Measurements from ENCODE around the gene XRN1. TPM values are rescaled to one million over a fixed set of nuclear protein-coding genes. Genes with fewer than 3 reads are reported as not detected.
"Not testable (repeated sequence)": the region's sequence is repeated elsewhere in the genome, so short reads cannot be mapped to it uniquely, and the experiment has no call there.

The XRN1 gene
- polyA plus RNA-seq, 1 donor (not counting 4 experiments of a cell fraction or from before 2014, with no cell fraction given) = 14.4 TPM

GRCh38 chr3:142310439-142310838, 137.4 kb downstream of the XRN1 start:
- no peak overlapping the region for H3K4me3 ChIP-seq (ENCODE audit: control insufficient read depth in 2 of 3, extremely low read depth in 1 of 3, insufficient read depth in 2 of 3, low read depth in 1 of 3, low read length in 3 of 3)
- no peak overlapping the region for H2AFZ ChIP-seq (ENCODE audit: control insufficient read depth, low read length)
- TF ChIP-seq EZH2 (IDR thresholded peaks at IDR 0.05; ENCODE audit: low read length) (no peak), CTCF (optimal IDR thresholded peaks at IDR 0.05 in 1 of 3, IDR thresholded peaks at IDR 0.05 in 1 of 3, conservative IDR thresholded peaks at IDR 0.05 in 1 of 3; ENCODE audit: extremely low read depth in 1 of 3, insufficient read depth in 2 of 3, low read length in 3 of 3) (no peak)
- H3K9me3 ChIP-seq (ENCODE audit: control insufficient read depth, low read depth, low read length) = no peaks in the 10 kb centered on the region
- no peak overlapping the region for H3K27ac ChIP-seq (ENCODE audit: control insufficient read depth, insufficient read depth, low read length)
- no peak overlapping the region for H3K9ac ChIP-seq (ENCODE audit: control insufficient read depth, extremely low read depth, insufficient read depth, low read length)
- DNase-seq (ENCODE audit: low read depth, low spot score) = no peak
- FAIRE-seq = no peak
- no peaks in the 10 kb centered on the region for H3K9me1 ChIP-seq (ENCODE audit: control insufficient read depth, extremely low read depth, insufficient read depth, low read length)
- H3K36me3 ChIP-seq (ENCODE audit: control insufficient read depth in 2 of 2, extremely low read depth in 1 of 2, insufficient read depth in 2 of 2, low read length in 2 of 2) = peaks cover 0 to 2% of the 10 kb centered on the region in 2 experiments
- H3K4me1 ChIP-seq (ENCODE audit: control insufficient read depth, extremely low read depth, insufficient read depth, low read length) = no peaks in the 10 kb centered on the region
- H3K79me2 ChIP-seq (ENCODE audit: control insufficient read depth, insufficient read depth, low read length) = no peaks in the 10 kb centered on the region
- H4K20me1 ChIP-seq (ENCODE audit: control insufficient read depth, extremely low read depth, insufficient read depth, low read length) = no peaks in the 10 kb centered on the region
- H3K27me3 ChIP-seq (ENCODE audit: control insufficient read depth, extremely low read depth, insufficient read depth, low read length) = no peaks in the 10 kb centered on the region
- H3K4me2 ChIP-seq (ENCODE audit: control insufficient read depth, extremely low read depth, insufficient read depth, low read depth, low read length) = no peak overlapping the region
- dilution Hi-C loops (cut with MboI; ENCODE audit: extremely low pct_ligation_motif_present, low sequenced_read_pairs) = no loop called here

DNA sequence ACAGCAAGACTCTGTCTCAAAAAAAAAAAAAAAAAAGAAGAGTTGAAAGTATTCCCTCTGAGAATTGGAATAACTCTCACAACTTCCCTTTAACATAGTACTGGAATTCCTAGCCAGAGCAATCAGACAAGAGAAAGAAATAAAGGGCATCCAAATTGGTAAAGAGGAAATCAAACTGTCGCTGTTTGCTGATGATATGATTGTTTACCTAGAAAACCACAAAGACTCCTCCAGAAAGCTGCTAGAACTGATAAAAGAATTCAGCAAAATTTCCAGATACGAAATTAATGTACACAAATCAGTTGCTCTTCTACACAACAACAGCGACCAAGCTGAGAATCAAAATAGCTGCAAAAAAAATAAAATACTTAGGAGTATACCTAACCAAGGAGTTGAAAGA, 145.0 kb downstream of the XRN1 start:
- FAIRE-seq; H3K4me2 ChIP-seq (ENCODE audit: control insufficient read depth, extremely low read depth, insufficient read depth, low read depth, low read length); DNase-seq (ENCODE audit: low read depth, low spot score); H3K4me1 ChIP-seq (ENCODE audit: control insufficient read depth, extremely low read depth, insufficient read depth, low read length); H3K27me3 ChIP-seq (ENCODE audit: control insufficient read depth, extremely low read depth, insufficient read depth, low read length); H3K4me3 ChIP-seq (ENCODE audit: control insufficient read depth in 2 of 3, extremely low read depth in 1 of 3, insufficient read depth in 2 of 3, low read depth in 1 of 3, low read length in 3 of 3); dilution Hi-C loops (cut with MboI; ENCODE audit: extremely low pct_ligation_motif_present, low sequenced_read_pairs); H3K9ac ChIP-seq (ENCODE audit: control insufficient read depth, extremely low read depth, insufficient read depth, low read length); H3K27ac ChIP-seq (ENCODE audit: control insufficient read depth, insufficient read depth, low read length); H3K9me3 ChIP-seq (ENCODE audit: control insufficient read depth, low read depth, low read length); H3K9me1 ChIP-seq (ENCODE audit: control insufficient read depth, extremely low read depth, insufficient read depth, low read length); H4K20me1 ChIP-seq (ENCODE audit: control insufficient read depth, extremely low read depth, insufficient read depth, low read length); H2AFZ ChIP-seq (ENCODE audit: control insufficient read depth, low read length); H3K79me2 ChIP-seq (ENCODE audit: control insufficient read depth, insufficient read depth, low read length); H3K36me3 ChIP-seq (ENCODE audit: control insufficient read depth in 2 of 2, extremely low read depth in 1 of 2, insufficient read depth in 2 of 2, low read length in 2 of 2): not testable (repeated sequence)

GRCh38 chr3:142298626-142299025, 149.2 kb downstream of the XRN1 start:
- Histone ChIP-seq H3K9ac (ENCODE audit: control insufficient read depth, extremely low read depth, insufficient read depth, low read length) (no peak overlapping the region), H3K27me3 (ENCODE audit: control insufficient read depth, extremely low read depth, insufficient read depth, low read length) (no peaks in the 10 kb centered on the region), H3K9me3 (ENCODE audit: control insufficient read depth, low read depth, low read length) (peaks cover 2% of the 10 kb centered on the region), H3K4me2 (ENCODE audit: control insufficient read depth, extremely low read depth, insufficient read depth, low read depth, low read length) (no peak overlapping the region), H2AFZ (ENCODE audit: control insufficient read depth, low read length) (no peak overlapping the region), H3K36me3 (ENCODE audit: control insufficient read depth in 2 of 2, extremely low read depth in 1 of 2, insufficient read depth in 2 of 2, low read length in 2 of 2) (no peaks in the 10 kb centered on the region), H3K4me3 (ENCODE audit: control insufficient read depth in 2 of 3, extremely low read depth in 1 of 3, insufficient read depth in 2 of 3, low read depth in 1 of 3, low read length in 3 of 3) (no peak overlapping the region), H3K9me1 (ENCODE audit: control insufficient read depth, extremely low read depth, insufficient read depth, low read length) (no peaks in the 10 kb centered on the region), H4K20me1 (ENCODE audit: control insufficient read depth, extremely low read depth, insufficient read depth, low read length) (no peaks in the 10 kb centered on the region), H3K4me1 (ENCODE audit: control insufficient read depth, extremely low read depth, insufficient read depth, low read length) (no peaks in the 10 kb centered on the region), H3K27ac (ENCODE audit: control insufficient read depth, insufficient read depth, low read length) (no peak overlapping the region), H3K79me2 (ENCODE audit: control insufficient read depth, insufficient read depth, low read length) (no peaks in the 10 kb centered on the region)
- TF ChIP-seq CTCF (optimal IDR thresholded peaks at IDR 0.05 in 1 of 3, IDR thresholded peaks at IDR 0.05 in 1 of 3, conservative IDR thresholded peaks at IDR 0.05 in 1 of 3; ENCODE audit: extremely low read depth in 1 of 3, insufficient read depth in 2 of 3, low read length in 3 of 3) (no peak), EZH2 (IDR thresholded peaks at IDR 0.05; ENCODE audit: low read length) (no peak)
- FAIRE-seq (no peak), DNase-seq (ENCODE audit: low read depth, low spot score) (no peak)
- dilution Hi-C loops (cut with MboI; ENCODE audit: extremely low pct_ligation_motif_present, low sequenced_read_pairs) = no loop called here

Measured in keratinocyte (primary cell).